ENCODE measurements around the gene CSMD2.

DNA sequence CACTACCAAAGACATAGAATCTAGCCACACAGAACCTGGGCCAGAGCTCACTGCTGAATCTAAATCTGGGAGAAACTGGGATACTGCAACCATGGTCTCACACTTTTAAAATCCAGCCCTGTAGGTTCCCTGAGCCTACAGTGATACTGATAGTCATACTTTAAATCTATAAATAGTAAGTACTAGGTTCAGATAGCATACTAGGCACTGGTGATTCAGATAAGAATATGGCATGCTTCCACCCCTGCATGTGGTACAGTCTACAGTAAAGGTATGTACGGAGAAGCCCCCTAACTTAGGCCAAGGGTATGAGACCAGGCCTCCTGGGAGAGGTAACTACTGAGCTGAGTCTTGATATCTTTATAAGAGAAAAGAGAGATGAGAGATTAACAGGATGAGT lies 494.5 kb downstream of the CSMD2 start:
- TF ChIP-seq, protein P1, sequence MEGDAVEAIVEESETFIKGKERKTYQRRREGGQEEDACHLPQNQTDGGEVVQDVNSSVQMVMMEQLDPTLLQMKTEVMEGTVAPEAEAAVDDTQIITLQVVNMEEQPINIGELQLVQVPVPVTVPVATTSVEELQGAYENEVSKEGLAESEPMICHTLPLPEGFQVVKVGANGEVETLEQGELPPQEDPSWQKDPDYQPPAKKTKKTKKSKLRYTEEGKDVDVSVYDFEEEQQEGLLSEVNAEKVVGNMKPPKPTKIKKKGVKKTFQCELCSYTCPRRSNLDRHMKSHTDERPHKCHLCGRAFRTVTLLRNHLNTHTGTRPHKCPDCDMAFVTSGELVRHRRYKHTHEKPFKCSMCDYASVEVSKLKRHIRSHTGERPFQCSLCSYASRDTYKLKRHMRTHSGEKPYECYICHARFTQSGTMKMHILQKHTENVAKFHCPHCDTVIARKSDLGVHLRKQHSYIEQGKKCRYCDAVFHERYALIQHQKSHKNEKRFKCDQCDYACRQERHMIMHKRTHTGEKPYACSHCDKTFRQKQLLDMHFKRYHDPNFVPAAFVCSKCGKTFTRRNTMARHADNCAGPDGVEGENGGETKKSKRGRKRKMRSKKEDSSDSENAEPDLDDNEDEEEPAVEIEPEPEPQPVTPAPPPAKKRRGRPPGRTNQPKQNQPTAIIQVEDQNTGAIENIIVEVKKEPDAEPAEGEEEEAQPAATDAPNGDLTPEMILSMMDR (IDR thresholded peaks at IDR 0.05): no peak
- no peak for TF ChIP-seq POLR2A (IDR thresholded peaks at IDR 0.05)
- no peak for TF ChIP-seq EP300 (IDR thresholded peaks at IDR 0.05; ENCODE audit: low read depth)

All from transverse colon (tissue), 3 donors.